Measurements from ENCODE around the gene KRT31. TPM values are rescaled to one million over a fixed set of nuclear protein-coding genes. Genes with fewer than 3 reads are reported as not detected.

The KRT31 gene
- total RNA-seq, 1 experiment from 2014 or later, result not detected

- CTCF ChIA-PET, result no interaction called here
- Histone ChIP-seq H3K9me3 (ENCODE audit: control insufficient read depth in 1 of 2, insufficient read depth in 1 of 2, low read depth in 1 of 2, low read length in 2 of 2) (no peaks in the 10 kb centered on the region), H3K36me3 (ENCODE audit: control insufficient read depth in 1 of 2, insufficient read depth in 2 of 2, low read length in 2 of 2) (no peaks in the 10 kb centered on the region), H3K4me1 (ENCODE audit: control insufficient read depth in 1 of 2, insufficient read depth in 2 of 2, low read length in 2 of 2) (peaks cover 9 to 32% of the 10 kb centered on the region in 2 experiments), H3K4me2 (ENCODE audit: low read length) (no peak overlapping the region), H3K4me3 (replicated peaks in 1 of 2; ENCODE audit: low read depth in 1 of 2, low read length in 2 of 2) (no peak overlapping the region), H3K27ac (ENCODE audit: low read depth, low read length) (no peak overlapping the region), H3K9ac (ENCODE audit: low read length) (no peak overlapping the region), H3K79me2 (ENCODE audit: insufficient read depth, low read length) (no peaks in the 10 kb centered on the region), H3K27me3 (ENCODE audit: insufficient read depth, low read length) (no peaks in the 10 kb centered on the region), H3K9me2 (ENCODE audit: insufficient read depth) (no peaks in the 10 kb centered on the region), H2AFZ (ENCODE audit: low read depth, low read length, poor library complexity, severe bottlenecking) (no peak overlapping the region), H4K20me1 (ENCODE audit: insufficient read depth) (no peaks in the 10 kb centered on the region)
- intact Hi-C loops (cut with micrococcal nuclease), result no loop called here
- TF ChIP-seq POLR2A (IDR thresholded peaks at IDR 0.05; ENCODE audit: borderline replicate concordance, extremely low read depth, insufficient read depth, insufficient read length) (no peak), ZNF274 (IDR thresholded peaks at IDR 0.05; ENCODE audit: low read depth, low read length) (no peak), ATF3 (IDR thresholded peaks at IDR 0.05) (no peak), ELF1 (IDR thresholded peaks at IDR 0.05; ENCODE audit: borderline replicate concordance, low read depth) (no peak), SP1 (IDR thresholded peaks at IDR 0.05; ENCODE audit: low read depth) (no peak), EZH2 (IDR thresholded peaks at IDR 0.05) (no peak), EZH2phosphoT487 (IDR thresholded peaks at IDR 0.05; ENCODE audit: borderline replicate concordance) (no peak), CEBPB (IDR thresholded peaks at IDR 0.05; ENCODE audit: low read depth) (no peak), EGR1 (IDR thresholded peaks at IDR 0.05; ENCODE audit: low read depth) (no peak), ZFX (IDR thresholded peaks at IDR 0.05) (no peak), POLR2AphosphoS5 (IDR thresholded peaks at IDR 0.05; ENCODE audit: low read depth, low read length) (no peak), SRF (IDR thresholded peaks at IDR 0.05; ENCODE audit: low read depth) (no peak), YY1 (IDR thresholded peaks at IDR 0.05; ENCODE audit: extremely low read depth, insufficient replicate concordance, low read depth, low read length) (no peak), MAX (IDR thresholded peaks at IDR 0.05) (no peak), RAD21 (IDR thresholded peaks at IDR 0.05; ENCODE audit: low read depth) (no peak), CTCF (IDR thresholded peaks at IDR 0.05 in 2 of 3, conservative IDR thresholded peaks at IDR 0.05 in 1 of 3; ENCODE audit: borderline replicate concordance in 1 of 3, insufficient read depth in 1 of 3, low read depth in 2 of 3, low read length in 2 of 3) (no peak)
- POLR2A ChIA-PET, result no interaction called here
- BruUV-seq (replicated peaks), result no TSS peak
- DNase-seq (ENCODE audit: low read depth, low spot score) (no peak), ATAC-seq (no peak)
- RAD21 ChIA-PET (ENCODE audit: low non-redundant PET in 1 of 2, low total read pairs in 2 of 2, uncharacterized antibody in 2 of 2, unreplicated experiment in 2 of 2), result no interaction called here
Measured at GRCh38 chr17:41421116-41421515, 23.7 kb upstream of the KRT31 start.

All from HCT116 (cell line).